ENCODE results near the gene ALDH1A3.

GRCh38 chr15:100925480-100925879 is 45.8 kb downstream of the ALDH1A3 start:
- TF ChIP-seq, protein P1, sequence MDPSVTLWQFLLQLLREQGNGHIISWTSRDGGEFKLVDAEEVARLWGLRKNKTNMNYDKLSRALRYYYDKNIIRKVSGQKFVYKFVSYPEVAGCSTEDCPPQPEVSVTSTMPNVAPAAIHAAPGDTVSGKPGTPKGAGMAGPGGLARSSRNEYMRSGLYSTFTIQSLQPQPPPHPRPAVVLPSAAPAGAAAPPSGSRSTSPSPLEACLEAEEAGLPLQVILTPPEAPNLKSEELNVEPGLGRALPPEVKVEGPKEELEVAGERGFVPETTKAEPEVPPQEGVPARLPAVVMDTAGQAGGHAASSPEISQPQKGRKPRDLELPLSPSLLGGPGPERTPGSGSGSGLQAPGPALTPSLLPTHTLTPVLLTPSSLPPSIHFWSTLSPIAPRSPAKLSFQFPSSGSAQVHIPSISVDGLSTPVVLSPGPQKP (IDR thresholded peaks at IDR 0.05; ENCODE audit: borderline replicate concordance, low read depth, low read length) = no peak
- TF ChIP-seq CTCF (conservative IDR thresholded peaks at IDR 0.05; ENCODE audit: low read depth, low read length) (no peak), NFE2L2 (IDR thresholded peaks at IDR 0.05; ENCODE audit: low read depth, low read length) (no peak), RAD21 (IDR thresholded peaks at IDR 0.05; ENCODE audit: low read length) (no peak), FOS (IDR thresholded peaks at IDR 0.05; ENCODE audit: low read depth, low read length) (no peak), MAFK (IDR thresholded peaks at IDR 0.05; ENCODE audit: low read depth, low read length) (no peak), RFX5 (IDR thresholded peaks at IDR 0.05; ENCODE audit: low read depth, low read length) (no peak)

Measured in IMR-90 (cell line).